HG03342 (cell line): ENCODE data around the gene PRKACA.
"Not testable (repeated sequence)": the region's sequence is repeated elsewhere in the genome, so short reads cannot be mapped to it uniquely, and the experiment has no call there.

Source experiments
- ATAC-seq: cut with Tn5 transposase; IDR thresholded peaks from one replicate; pipeline ENCODE4 v1.9.1; 2021; ENCODE audit warnings: mild to moderate bottlenecking, moderate library complexity; ENCODE audit not compliant: unreplicated experiment

PRKACA gene

DNA sequence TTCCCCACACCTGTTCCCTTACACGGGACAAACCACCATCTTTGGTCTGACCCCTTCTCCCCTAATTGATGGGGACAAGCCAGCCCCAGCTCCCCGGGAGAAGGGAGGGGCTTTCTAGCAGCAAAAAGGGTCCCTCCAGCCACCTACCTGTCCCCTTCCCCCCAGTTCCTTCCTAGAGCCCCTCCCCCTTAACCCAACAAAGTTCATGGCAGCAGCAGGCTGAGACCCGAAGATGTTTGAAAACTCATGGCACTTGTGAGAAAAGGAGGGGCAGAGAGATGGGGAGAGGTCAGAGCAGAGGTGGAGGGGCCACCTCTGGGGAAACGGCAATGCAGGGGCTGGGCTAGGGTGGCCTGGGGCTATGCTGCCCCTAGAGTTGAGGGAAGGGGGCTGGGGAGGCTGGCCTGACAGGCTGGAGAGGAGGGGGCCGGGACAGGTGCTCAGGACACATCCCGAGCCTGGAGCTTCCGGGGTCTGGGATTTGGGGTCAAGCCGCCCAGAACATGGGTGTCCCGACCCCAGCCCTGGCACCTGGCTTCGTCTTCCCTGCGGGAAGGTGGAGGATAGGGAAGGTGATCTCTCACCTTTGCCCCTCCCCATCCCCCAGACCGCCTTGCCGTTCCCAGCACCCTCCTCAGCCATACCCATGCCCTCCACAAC lies 31.3 kb upstream of the PRKACA start:
- ATAC-seq: no peak

GRCh38 chr19:14147797-14148605 lies 30.4 kb upstream of the PRKACA start:
- no peak for ATAC-seq

DNA sequence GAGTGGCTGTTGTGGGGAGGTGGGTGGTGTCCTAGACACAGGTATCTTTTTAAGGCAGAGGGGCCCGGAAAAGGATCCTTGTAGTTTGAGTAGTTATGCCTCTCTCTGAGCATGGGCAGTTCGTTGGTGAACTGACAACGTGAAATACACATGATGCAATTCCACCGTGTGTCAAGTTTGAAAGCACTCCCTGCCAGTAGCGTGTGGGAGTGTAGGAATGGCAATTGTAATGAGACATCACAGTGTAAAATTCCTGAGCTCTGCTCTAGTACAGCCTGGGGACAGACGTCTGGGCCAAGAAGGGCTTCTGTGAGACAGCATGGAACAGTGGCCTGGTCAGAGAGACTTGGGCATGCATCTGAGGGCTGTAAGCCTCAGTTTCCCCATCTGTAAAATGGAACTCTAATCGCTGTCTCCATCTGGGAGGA lies 29.2 kb upstream of the PRKACA start:
- no peak for ATAC-seq

GRCh38 chr19:14146169-14146568 lies 28.6 kb upstream of the PRKACA start:
- ATAC-seq: not testable (repeated sequence)

DNA sequence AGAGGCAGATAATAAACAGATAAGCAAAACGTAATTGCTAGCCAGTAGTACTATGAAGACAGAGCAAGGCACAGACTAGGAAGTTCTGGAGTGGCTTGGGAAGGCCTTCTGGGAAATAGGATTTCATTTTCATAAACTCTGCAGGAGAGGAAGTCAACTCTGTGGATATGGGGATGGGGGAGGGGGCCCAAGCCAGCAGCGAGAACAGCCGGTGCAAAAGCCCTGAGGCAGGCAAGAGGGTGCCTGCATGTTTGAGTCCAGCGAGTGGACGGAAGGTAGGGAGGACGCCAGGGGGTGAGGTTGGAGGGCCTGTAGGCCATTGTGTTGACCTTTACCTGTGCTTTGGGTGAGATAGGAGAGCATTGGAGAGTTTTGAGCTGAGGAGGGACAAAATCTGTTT lies 27.8 kb upstream of the PRKACA start:
- no peak for ATAC-seq

DNA sequence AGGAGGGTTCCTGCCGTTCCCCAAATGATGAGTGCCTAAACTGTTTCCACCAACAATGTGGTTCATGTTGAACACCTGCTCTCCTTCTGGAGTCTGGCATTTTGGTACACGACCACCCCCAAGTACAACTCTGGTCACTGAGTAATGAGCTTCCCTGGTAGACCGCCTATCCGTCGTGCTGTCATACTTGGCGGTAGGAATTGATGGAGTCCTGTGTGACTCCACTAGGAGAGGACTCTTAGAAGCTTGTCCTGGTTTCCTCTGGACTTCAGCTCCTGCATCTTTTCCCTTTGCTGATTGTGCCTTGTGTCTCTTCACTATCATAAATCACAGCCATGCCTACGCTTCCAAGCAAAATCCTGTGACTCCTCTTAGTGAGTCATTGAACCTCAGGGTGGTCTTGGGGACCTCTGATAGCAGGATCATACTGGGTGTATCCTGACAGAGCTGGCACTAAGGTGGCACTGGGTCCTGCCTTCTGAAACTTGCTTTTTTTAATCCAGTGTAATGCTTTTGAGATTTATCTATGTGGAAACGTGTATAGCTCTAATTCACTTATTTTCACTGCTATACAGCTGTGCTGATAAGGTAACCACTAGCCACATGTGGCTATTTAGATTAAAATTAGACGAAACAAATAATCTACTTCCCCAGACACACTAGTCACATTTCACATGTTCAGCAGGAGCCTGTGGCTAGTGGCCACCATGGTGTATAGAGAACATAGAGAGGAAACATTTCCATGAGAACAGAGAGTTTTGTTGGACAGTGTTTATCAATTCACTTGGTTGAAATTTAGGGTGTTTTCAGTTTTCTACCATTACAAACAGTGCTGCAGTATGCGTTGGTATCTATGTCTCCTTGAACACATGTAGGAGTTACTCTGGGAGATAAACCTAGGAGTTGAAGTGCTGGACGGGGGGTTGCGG lies 25.0 kb upstream of the PRKACA start:
- no peak for ATAC-seq

DNA sequence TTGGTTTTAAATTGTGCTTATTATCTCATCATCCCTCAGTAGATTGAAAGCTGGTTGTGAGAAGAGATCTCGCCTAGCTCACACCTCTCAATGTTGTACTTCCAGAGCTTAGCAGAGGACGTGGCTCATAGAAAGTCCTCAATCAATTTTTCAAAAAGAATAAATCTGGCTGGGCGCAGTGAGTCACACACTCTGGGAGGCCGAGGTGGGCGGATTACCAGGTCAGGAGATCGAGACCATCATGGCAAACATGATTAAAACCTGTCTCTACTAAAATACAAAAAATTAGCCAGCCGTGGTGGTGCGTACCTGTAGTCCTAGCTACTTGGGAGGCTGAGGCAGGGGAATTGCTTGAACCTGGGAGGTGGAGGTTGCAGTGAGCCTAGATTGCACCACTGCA lies 23.5 kb upstream of the PRKACA start:
- ATAC-seq: no peak

DNA sequence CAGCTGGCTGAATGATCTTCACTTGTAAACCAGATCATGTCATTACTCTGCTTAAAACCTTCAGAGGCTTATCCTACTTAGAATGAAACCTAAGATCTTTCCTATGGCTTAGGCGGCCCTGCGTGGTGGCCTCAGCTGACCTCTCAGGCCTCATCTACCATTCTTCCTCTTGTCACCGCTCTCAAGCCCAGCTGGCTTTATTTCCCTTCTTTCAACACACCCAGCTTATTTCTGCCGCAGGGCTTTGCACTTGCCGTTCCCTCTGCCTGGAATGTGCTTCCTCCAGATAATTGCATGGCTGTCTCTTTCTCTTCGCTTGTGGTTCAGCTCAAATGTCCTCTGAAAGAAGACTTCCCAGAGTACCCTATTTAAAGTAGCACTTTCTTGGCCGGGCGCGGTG lies 22.4 kb upstream of the PRKACA start:
- ATAC-seq: no peak

DNA sequence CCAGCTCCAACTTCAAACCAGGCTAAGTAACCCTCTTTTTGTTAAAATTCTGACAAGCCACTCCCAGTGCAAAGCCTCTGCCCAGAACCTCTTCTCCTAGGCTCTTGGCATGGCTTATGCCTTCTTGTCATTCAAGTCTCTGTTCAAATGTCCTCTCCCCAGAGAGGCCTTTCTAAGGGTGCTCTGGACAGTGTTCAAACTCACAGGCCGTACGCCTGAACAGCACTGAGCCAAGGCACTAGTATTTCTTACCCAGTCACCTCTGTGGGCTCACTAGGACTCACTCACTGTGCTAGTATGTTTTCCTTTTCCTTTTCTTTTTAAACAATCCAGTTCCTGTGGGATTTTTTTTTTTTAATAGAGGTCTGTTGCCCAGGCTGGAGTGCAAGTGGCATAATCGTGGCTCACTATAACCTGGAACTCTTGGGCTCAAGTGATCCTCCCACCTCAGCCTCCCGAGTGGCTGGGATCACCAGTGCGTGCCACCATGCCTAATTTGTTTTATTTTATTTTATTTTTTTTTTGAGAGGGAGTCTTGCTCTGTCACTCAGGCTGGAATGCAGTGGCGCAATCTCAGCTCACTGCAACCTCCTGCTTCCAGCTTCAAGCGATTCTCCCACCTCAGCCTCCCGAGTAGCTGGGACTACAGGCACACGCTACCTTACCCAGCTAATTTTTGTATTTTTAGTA lies 21.2 kb upstream of the PRKACA start:
- no peak for ATAC-seq

- ATAC-seq: peak; percentile 77
These were observed 19.1 kb upstream of the PRKACA start, which contains the start of gene ASF1B for GRCh38 chr19:14136509-14137281. Gene ASF1B (minus strand): TSS chr19:14136589. CDS start chr19:14136456, 133 bp downstream.

DNA sequence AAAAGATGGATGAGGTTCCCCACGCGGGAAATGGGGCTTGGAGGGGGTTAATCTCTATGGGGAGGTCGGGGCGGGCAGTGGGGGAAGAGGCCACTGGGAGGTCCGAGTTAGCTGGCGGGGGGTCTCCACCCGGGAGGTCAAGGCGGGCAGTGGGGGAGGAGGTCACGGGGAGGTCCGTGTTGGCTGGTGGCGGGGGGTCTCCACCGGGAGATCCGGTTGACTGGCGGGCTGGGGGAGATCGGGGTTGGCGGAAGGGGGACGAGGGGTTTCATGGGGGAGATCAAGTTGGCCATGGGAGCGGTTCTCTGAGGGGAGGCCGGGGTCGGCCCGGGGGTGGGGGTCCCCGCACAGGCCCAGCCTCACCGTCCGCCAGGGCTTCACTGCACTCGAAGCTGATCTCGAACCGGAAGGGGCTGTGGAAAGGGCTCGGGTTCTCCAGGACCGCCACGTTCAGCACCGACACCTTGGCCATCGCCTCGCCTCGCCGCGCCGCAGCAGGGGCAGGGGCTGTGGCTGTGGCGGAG lies 18.5 kb upstream of the PRKACA start:
- no peak for ATAC-seq

DNA sequence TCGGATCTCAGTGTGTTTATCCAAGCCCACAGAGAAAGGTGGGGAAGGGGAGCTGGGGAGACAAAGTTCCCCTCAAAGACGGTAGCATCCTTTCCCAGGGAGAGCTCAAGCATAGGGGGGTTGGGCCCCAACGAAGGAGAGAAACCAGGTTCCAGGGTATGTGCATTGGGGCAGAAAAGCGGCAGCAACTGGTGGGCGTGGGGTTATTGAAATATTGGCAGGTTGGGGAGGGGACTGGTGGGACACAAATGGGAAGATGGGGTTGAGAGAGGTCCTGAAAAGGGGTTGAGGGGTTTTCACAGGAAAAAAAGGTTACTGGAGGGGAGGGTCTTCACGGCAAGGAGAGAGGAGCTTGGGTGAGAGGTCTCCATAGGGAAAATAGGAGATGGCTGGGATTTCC lies 17.8 kb upstream of the PRKACA start:
- no peak for ATAC-seq

GRCh38 chr19:14127929-14128509 lies 10.5 kb upstream of the PRKACA start:
- ATAC-seq: no peak

DNA sequence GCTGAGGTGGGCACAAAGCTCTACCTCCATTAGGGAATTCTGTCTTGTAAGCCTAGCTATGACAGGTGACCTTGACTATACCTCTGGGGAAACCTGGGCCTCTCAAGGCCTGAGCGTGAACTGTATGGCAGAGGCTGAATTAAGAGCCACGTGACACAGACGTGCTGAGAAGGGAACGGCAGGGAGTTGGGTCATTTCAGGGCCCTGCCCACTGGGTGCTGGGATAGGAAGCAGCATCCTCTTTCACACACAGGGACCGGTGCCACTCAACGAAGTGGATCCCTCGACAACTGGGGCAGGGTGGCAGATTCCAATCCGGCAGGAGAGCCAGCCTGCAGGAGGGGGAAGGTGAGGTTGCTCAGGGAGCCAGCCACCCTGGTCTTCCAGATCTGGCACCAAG lies 9.6 kb upstream of the PRKACA start:
- ATAC-seq: no peak

DNA sequence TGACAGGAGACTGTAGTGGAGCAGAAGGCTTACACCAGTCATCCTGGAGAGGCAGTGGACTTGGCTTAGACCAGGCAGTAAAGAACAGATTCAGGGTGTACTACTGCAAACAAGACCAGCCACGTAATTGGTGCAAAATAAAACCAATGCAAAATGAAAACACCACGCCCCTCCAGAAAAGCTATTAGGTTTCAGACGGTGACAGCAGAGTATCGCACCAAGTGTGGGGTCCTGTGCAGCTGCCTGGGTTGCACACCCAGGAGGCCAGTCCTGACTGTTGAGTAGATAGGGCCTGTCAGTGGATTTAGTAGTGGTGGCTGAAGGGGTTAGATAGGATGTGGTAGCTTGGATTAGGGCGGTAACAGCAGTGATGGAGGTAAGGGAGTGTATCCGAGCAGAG lies 5.4 kb upstream of the PRKACA start:
- no peak for ATAC-seq

GRCh38 chr19:14120497-14120780 lies 2.9 kb upstream of the PRKACA start:
- no peak for ATAC-seq

- ATAC-seq: no peak
These were observed 2.3 kb upstream of the PRKACA start for GRCh38 chr19:14119644-14120496.

DNA sequence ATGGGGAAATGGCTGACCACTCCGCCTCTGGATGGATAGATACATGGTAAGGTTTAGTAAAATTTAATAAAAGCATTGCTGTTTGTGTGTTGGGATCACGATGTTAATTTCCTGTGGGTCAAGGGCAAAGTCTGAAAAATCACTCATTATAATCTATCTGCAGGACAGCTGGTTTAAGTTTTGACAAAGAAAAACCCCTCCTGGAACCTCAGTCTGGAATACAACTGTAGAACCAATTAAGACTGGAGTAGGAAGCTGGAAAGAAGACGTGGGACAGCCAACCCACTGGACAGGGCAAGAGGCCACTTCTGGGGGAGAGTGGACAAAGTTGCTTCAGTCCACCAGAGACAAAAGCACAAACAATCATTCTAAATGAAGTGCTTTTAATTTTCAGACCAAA lies 1.6 kb upstream of the PRKACA start:
- ATAC-seq: no peak
